Measurements from ENCODE around the gene B3GNT3. TPM values are rescaled to one million over a fixed set of nuclear protein-coding genes. Genes with fewer than 3 reads are reported as not detected.

The B3GNT3 gene
- total and polyA plus RNA-seq, 9 of the 15 experiments (the other 6 are each of a cell fraction or from before 2014, with no cell fraction given): 0.06 to 0.11 (median 0.07) TPM; not detected in 6

DNA sequence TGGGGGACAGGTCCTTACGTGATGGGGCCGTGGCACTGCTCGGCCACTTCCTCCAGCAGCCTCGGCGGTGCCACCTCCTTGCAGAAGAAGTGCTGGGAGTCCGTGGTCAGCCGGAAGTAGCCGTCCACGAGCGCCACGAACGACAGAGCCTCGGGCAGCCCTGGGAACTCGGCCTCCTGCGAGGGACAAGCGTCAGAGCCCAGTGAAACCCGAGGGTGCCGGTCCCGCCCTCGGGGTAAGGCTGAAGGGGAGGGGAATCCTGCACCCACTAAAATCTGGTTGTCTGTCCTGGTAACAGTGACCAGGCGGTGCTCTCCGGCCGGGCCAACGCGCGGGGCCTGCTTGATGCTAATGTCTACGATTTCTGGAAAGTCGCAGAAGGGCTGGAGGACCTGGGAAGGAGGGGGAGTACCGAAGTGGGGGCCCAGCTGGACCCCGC lies 46.5 kb downstream of the B3GNT3 start (continued):
- TF ChIP-seq CBFA2T2 (conservative IDR thresholded peaks at IDR 0.05) (no peak), KAT2B (IDR thresholded peaks at IDR 0.05; ENCODE audit: low read depth, low read length) (no peak), NRF1 (conservative IDR thresholded peaks at IDR 0.05 in 1 of 2, IDR thresholded peaks at IDR 0.05 in 1 of 2) (no peak), POLR2AphosphoS2 (IDR thresholded peaks at IDR 0.05; ENCODE audit: low read length) (no peak)
- TF ChIP-seq, protein P1, sequence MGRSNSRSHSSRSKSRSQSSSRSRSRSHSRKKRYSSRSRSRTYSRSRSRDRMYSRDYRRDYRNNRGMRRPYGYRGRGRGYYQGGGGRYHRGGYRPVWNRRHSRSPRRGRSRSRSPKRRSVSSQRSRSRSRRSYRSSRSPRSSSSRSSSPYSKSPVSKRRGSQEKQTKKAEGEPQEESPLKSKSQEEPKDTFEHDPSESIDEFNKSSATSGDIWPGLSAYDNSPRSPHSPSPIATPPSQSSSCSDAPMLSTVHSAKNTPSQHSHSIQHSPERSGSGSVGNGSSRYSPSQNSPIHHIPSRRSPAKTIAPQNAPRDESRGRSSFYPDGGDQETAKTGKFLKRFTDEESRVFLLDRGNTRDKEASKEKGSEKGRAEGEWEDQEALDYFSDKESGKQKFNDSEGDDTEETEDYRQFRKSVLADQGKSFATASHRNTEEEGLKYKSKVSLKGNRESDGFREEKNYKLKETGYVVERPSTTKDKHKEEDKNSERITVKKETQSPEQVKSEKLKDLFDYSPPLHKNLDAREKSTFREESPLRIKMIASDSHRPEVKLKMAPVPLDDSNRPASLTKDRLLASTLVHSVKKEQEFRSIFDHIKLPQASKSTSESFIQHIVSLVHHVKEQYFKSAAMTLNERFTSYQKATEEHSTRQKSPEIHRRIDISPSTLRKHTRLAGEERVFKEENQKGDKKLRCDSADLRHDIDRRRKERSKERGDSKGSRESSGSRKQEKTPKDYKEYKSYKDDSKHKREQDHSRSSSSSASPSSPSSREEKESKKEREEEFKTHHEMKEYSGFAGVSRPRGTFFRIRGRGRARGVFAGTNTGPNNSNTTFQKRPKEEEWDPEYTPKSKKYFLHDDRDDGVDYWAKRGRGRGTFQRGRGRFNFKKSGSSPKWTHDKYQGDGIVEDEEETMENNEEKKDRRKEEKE (IDR thresholded peaks at IDR 0.05; ENCODE audit: borderline replicate concordance in 1 of 2, control insufficient read depth in 1 of 2, low read depth in 2 of 2, low read length in 1 of 2): no peak

Data from K562 (cell line).